Coronary artery (tissue), 2 donors: ENCODE measurements around the gene MPP7.

Source experiments
- DNase-seq: peaks from one replicate; pipeline ENCODE4 v3.0.0-alpha.2; 2017; ENCODE audit warnings: low spot score
- H3K27ac ChIP-seq, 2 donors: fragments of 200-600 bp; sonication (generic); one replicate each; pipeline ENCODE4 v1.5.1; 2016 to 2019
- H3K4me3 ChIP-seq: fragments of 200-600 bp; sonication (generic); 2 replicates; pipeline ENCODE4 v1.5.1; 2016; ENCODE audit warnings: mild to moderate bottlenecking, moderate library complexity
- TF ChIP-seq, protein P1 (sequence below): fragments of 200-600 bp; sonication (generic); IDR thresholded peaks from one replicate; pipeline ENCODE4 v1.5.1; 2019; ENCODE audit warnings: antibody characterized with exemption

The MPP7 gene

DNA sequence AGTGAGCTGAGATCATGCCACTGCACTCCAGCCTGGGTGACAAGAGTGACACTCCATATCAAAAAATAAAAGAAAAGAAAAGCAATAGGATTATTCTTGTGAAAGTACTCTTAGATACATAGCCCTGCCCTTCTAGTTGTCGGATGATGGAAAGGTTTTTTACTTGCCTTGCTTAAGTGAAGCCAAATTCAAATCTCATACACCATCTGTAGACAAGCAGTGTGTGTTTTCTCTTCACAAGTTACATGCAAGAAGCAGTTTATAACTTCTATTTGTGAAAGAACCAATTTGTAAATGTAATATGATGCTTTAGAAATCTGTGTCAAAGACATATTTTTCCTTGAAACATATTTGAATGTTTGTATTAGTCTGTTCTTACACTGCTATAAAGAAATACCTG, 15.8 kb upstream of the MPP7 start:
- TF ChIP-seq, protein P1, sequence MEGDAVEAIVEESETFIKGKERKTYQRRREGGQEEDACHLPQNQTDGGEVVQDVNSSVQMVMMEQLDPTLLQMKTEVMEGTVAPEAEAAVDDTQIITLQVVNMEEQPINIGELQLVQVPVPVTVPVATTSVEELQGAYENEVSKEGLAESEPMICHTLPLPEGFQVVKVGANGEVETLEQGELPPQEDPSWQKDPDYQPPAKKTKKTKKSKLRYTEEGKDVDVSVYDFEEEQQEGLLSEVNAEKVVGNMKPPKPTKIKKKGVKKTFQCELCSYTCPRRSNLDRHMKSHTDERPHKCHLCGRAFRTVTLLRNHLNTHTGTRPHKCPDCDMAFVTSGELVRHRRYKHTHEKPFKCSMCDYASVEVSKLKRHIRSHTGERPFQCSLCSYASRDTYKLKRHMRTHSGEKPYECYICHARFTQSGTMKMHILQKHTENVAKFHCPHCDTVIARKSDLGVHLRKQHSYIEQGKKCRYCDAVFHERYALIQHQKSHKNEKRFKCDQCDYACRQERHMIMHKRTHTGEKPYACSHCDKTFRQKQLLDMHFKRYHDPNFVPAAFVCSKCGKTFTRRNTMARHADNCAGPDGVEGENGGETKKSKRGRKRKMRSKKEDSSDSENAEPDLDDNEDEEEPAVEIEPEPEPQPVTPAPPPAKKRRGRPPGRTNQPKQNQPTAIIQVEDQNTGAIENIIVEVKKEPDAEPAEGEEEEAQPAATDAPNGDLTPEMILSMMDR: no peak
- DNase-seq: no peak
- Histone ChIP-seq H3K4me3 (no peak overlapping the region), H3K27ac (no peak overlapping the region)

DNA sequence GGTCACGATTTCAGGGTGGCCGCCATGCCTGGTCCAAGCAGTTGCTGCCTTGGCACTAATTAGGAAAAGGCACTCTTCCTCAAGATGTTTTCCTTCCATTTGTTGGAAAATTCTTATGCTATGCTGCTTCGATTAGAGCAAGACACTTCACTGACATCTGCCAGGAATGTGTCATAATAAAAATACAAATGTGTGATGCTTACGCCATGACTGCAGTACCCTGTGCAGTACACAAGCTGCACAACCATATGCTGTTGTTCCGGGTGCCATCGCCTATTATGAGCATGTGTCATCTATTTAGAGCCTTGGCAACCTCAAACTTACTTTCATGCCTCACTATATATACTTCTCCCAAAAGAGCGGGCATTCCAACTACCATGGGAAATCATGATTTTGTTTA, 14.9 kb upstream of the MPP7 start:
- no peak for DNase-seq
- Histone ChIP-seq H3K27ac (no peak overlapping the region), H3K4me3 (no peak overlapping the region)
- TF ChIP-seq, protein P1: no peak

DNA sequence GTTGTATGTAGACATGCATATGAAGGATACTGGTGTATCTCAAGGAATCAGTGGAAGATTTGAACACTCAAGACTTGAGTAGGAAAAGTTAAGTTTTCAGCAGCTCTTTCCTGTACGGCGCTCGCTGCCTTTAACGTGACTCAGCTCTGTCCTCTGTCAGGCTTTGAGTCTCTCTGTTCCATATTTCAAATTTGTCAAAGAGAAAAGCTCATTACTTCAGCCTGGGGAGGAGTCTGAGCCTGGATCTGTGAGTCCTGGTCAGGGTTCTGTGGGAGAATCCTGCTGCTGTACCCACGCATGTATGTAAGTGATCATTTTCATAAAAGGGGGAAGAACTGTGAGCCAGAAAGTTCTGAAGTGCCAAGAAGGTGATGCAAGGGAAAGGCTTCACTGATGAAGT, 13.8 kb upstream of the MPP7 start:
- Histone ChIP-seq H3K27ac (no peak overlapping the region), H3K4me3 (no peak overlapping the region)
- no peak for DNase-seq
- TF ChIP-seq, protein P1: no peak

DNA sequence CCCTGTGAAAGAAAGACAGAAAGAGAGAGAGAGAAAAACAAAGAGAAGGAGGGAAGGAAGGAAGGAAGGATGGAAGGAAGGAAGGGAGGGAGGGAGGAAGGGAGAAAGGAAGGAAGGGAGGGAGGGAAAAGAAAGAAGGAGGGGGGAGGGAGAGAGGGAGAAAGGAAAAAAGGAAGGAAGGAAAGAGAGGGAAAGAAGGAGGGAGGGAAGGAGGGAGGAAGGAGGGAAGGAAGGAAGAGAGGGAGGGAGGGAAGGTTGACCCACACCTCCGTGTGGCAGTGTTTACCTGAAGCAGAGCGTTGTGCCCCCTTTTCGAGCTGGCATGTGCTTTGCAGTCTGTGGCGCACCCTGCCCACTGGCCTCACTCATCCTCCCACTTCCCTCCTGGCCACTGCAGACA, 12.3 kb upstream of the MPP7 start:
- no peak for DNase-seq
- no peak overlapping the region for H3K4me3 ChIP-seq
- TF ChIP-seq, protein P1: no peak
- no peak overlapping the region for H3K27ac ChIP-seq

DNA sequence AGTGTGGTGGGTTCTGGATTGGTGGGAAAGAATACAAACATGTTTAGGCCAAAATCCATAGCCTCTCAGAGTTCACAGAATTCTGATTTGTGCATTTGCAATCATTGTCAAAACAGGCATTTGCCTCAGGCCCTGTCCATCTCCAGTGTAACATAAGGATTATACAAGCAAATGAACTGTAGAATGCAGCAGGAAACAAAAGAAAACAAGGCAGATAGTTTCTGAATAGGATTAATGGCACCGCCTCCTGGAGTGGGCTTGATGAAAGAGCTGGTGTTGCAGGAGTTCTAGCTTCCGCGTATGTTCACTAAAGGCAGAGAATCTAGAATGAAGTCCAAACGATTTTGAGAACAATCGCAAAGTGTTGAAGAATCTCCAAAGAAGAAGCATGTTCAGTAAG, 11.3 kb upstream of the MPP7 start:
- no peak overlapping the region for H3K27ac ChIP-seq
- TF ChIP-seq, protein P1: no peak
- no peak overlapping the region for H3K4me3 ChIP-seq
- no peak for DNase-seq

DNA sequence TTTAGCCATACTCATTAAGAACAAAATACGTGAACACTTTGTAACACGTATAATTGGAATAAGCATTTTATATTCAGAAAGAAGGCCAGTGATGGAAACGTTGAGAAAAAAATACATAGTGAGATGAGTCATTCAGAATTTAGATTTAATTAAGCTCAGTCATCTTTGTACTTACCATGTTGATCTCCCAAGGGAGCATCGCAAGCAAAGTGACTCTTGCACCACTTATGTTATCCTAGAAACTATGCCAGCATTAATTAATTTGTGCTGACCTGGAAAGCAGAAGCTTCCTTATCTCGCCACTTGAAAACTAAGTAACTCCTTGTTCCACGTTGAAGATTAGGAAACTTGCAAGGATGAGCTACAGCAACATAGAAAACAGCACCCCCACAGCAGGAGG, 9.7 kb upstream of the MPP7 start:
- DNase-seq: no peak
- Histone ChIP-seq H3K27ac (no peak overlapping the region), H3K4me3 (no peak overlapping the region)
- TF ChIP-seq, protein P1: no peak

DNA sequence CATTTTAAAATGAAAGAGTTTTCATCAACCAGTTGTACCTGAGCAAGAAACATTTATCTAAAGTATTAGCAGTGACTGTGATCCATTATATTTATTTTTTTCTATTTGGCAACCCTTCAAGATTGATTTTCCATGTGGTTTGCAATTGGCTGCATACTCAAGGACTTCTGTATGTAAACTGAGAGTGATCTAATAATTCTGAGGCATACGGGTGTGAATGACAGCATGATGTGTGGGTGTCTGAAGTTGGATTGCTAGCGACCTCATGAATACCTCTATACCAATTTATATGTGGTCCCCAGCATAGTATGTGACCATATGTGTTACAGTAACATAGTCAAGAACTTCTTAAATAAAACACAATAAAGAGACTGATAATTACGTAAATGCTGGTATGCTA, 8.2 kb upstream of the MPP7 start:
- TF ChIP-seq, protein P1: no peak
- Histone ChIP-seq H3K4me3 (no peak overlapping the region), H3K27ac (no peak overlapping the region)
- DNase-seq: no peak
